Neural crest cell (in vitro differentiated cells): ENCODE measurements around the gene EIF3K. TPM values are rescaled to one million over a fixed set of nuclear protein-coding genes. Genes with fewer than 3 reads are reported as not detected.

Source experiments
- DNase-seq: peaks from one replicate; pipeline ENCODE4 v3.0.0; 2021; ENCODE audit warnings: low read depth, mixed read lengths, low spot score
- H3K27ac Mint-ChIP-seq: one replicate; pipeline ENCODE4 v1.8.0; 2021; ENCODE audit warnings: mild to moderate bottlenecking, mixed read lengths; ENCODE audit not compliant: unreplicated experiment
- H3K27me3 Mint-ChIP-seq: 2 replicates; pipeline ENCODE4 v1.8.0; 2021; ENCODE audit warnings: low read depth, mild to moderate bottlenecking, mixed read lengths
- H3K36me3 Mint-ChIP-seq: 2 replicates; pipeline ENCODE4 v1.8.0; 2021; ENCODE audit warnings: low read depth, mild to moderate bottlenecking, mixed read lengths
- H3K4me1 Mint-ChIP-seq: 2 replicates; pipeline ENCODE4 v1.8.0; 2021; ENCODE audit warnings: mixed read lengths
- H3K4me3 Mint-ChIP-seq: one replicate; pipeline ENCODE4 v1.8.0; 2021; ENCODE audit warnings: mild to moderate bottlenecking, mixed read lengths
- H3K9me3 Mint-ChIP-seq: 2 replicates; pipeline ENCODE4 v1.8.0; 2021; ENCODE audit warnings: mixed read lengths
- CTCF ChIP-seq: fragments of 200-600 bp; sonication (generic); conservative IDR thresholded peaks from 2 replicates; pipeline ENCODE4 v1.5.0; 2021; ENCODE audit warnings: antibody characterized with exemption, mild to moderate bottlenecking
- total RNA-seq: library from RNA; stranded (reverse); gene quantifications from 2 replicates; pipeline ENCODE4 v1.2.1, GENCODE V29; 2021

Gene EIF3K
- total RNA-seq, 1 donor from 2014 or later = 255 TPM

- Mint-ChIP-seq H3K27ac (peak overlapping the region; percentile 71), H3K4me3 (no peak overlapping the region), H3K4me1 (peaks cover 57% of the 10 kb centered on the region), H3K9me3 (peaks cover 4% of the 10 kb centered on the region), H3K27me3 (no peaks in the 10 kb centered on the region), H3K36me3 (peaks cover 14% of the 10 kb centered on the region)
- DNase-seq = no peak
- TF ChIP-seq CTCF = no peak
Measured at GRCh38 chr19:38684078-38684861, 65.3 kb downstream of the EIF3K start.

DNA sequence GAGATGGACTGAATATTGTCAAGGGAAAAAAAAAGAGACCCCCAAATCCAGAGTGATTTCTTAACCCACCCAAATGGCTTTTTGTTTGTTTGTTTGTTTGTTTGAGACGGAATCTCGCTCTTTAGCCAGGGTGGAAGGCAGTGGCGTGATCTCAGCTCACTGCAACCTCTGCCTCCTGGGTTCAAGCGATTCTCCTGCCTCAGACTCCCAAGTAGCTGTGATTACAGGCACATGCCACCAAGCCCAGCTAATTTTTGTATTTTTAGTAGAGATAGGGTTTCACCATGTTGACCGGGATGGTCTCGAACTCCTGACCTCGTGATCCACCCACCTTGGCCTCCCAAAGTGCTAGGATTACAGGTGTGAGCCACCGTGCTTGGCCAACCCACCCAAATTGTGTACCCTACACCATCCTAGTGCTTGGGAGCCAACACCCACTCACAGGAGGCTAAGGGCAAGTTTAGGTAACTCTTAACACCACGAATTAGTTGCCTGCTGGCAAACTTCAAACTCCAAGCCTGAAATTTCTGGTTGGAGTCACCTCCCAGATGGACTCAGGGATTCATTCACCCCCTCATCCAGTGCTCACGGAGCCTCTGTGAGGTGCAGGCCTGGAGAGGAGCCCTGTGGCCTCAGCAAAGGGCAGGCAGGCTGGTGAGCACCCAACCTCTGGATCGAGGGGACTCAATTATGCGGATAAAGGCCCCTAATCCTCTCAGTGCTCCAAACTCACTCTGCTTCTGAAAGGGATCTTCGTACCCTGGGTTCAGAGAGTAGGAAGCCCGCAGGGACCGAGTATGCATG lies 66.1 kb downstream of the EIF3K start:
- Mint-ChIP-seq H3K27me3 (no peaks in the 10 kb centered on the region), H3K4me3 (no peak overlapping the region), H3K27ac (peak overlapping the region; percentile 71), H3K36me3 (peaks cover 14% of the 10 kb centered on the region), H3K4me1 (peaks cover 56% of the 10 kb centered on the region), H3K9me3 (peaks cover 4% of the 10 kb centered on the region)
- TF ChIP-seq CTCF = no peak
- no peak for DNase-seq

DNA sequence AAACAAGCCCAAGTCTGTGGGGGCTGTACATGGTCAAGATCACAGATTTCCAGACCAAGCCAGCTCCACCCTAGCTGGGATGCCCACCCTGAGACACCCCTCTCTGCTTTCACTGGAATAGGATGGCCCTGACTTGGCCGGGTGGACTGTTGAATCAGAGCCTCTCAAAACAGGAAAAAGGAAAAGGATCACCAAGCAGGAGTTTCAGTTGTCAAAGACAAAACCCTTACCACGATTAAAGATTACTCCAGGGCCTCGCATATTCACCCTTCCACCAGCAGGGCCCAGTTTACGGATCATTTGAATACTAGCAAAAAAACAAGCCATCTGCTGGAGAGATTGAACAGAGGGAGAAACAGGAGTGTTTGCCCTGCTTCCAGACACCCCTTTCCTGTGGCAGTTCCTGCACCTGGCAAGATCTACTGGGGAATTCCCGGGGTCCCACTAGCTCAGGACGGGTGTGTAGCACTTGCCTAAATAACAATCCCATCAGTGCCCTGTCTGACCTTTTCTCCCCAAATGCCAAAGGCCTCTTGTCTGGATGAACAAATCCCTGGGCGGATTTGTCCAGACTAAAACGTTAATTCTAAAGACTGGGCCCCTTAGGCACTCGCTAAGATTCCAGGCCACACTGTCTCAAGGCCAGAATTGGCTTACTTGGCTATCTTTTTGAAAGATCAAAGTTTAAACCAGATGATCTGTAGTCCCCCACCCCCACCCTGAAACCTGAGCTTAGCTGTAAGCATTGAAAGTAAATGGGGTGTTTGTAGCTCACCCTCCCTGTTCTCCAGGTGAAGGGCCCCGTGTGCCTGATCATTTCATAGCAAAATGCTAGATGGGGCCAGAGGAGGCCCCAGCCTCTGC lies 66.9 kb downstream of the EIF3K start:
- TF ChIP-seq CTCF = peak; percentile 66
- Mint-ChIP-seq H3K9me3 (peaks cover 4% of the 10 kb centered on the region), H3K4me1 (peaks cover 59% of the 10 kb centered on the region), H3K4me3 (peak overlapping the region; percentile 29), H3K27me3 (no peaks in the 10 kb centered on the region), H3K36me3 (peaks cover 17% of the 10 kb centered on the region), H3K27ac (peak overlapping the region; percentile 89)
- DNase-seq = no peak

DNA sequence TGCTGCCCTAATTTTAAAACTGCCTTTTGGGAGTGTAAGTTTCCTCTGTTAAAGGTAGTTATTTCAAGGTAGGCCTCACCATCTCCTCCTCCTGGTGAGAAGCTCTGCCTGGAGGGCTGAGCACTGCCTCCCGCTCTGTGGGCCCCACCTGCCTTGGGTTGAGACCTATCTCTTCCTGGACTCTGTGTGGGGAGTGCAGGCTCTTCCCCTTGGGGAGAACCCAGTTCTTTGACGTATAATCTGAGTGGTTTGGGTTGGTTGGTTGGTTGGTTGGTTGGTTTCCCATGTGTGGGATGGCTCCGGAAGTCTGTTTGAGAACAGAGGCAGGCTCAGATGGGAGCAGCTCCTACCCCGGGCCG lies 67.5 kb downstream of the EIF3K start:
- Mint-ChIP-seq H3K27ac (no peak overlapping the region), H3K9me3 (peaks cover 4% of the 10 kb centered on the region), H3K4me1 (peaks cover 63% of the 10 kb centered on the region), H3K27me3 (no peaks in the 10 kb centered on the region), H3K36me3 (peaks cover 14% of the 10 kb centered on the region), H3K4me3 (no peak overlapping the region)
- no peak for TF ChIP-seq CTCF
- DNase-seq = no peak

Other genes with a start within 250 kb of the EIF3K start
- gene PSMD8, start 244.6 kb upstream of the EIF3K start, total RNA-seq = 186 and 190 TPM in 2 replicates
- gene GGN, start 231.2 kb upstream of the EIF3K start, total RNA-seq = 1.4 and 2.2 TPM in 2 replicates
- gene SPRED3, start 230.5 kb upstream of the EIF3K start, total RNA-seq = 11.2 and 12.0 TPM in 2 replicates
- 10.6 and 11.8 TPM in 2 replicates for gene FAM98C, start 216.1 kb upstream of the EIF3K start, total RNA-seq
- 0.43 and 0.58 TPM in 2 replicates for gene RASGRP4, start 193.0 kb upstream of the EIF3K start, total RNA-seq
- 1.1 and 1.5 TPM in 2 replicates for gene RYR1, start 185.5 kb upstream of the EIF3K start, total RNA-seq
- gene MAP4K1, start 1.2 kb upstream of the EIF3K start, total RNA-seq = 1.5 and 3.4 TPM in 2 replicates
- gene ACTN4, start 28.5 kb downstream of the EIF3K start, total RNA-seq = 324 and 335 TPM in 2 replicates
- not detected in 2 replicates for gene CAPN12, start 125.3 kb downstream of the EIF3K start, total RNA-seq
- not detected in 2 replicates for gene LGALS7, start 154.3 kb downstream of the EIF3K start, total RNA-seq
- gene LGALS7B, start 170.0 kb downstream of the EIF3K start, total RNA-seq = not detected in 2 replicates
- 0.77 and 0.86 TPM in 2 replicates for gene LGALS4, start 193.8 kb downstream of the EIF3K start, total RNA-seq
- gene ECH1, start 212.6 kb downstream of the EIF3K start, total RNA-seq = 77.7 and 79.4 TPM in 2 replicates
- 718 and 728 TPM in 2 replicates for gene HNRNPL, start 230.8 kb downstream of the EIF3K start, total RNA-seq